HepG2 (cell line): ENCODE data around the gene CPAMD8. TPM values are rescaled to one million over a fixed set of nuclear protein-coding genes. Genes with fewer than 3 reads are reported as not detected.
A peak's percentile ranks its signal among the peaks of the same experiment; 100 is the strongest.

Experiments used
- ATAC-seq: fragments of 200-7000 bp; cut with Tn5 transposase; 3 replicates; pipeline ENCODE4 v1.9.1; 2020; ENCODE audit warnings: mild to moderate bottlenecking, moderate library complexity
- BruUV-seq: library from RNA; stranded (reverse); fragments of 400-500 nt; replicated peaks from 2 replicates; lab custom pipeline; 2021; lab: Mats Ljungman, UMichigan
- CTCF ChIA-PET: fragments of 300-600 bp; formaldehyde crosslinking; extraction: SDS; loops from one replicate; lab custom pipeline; 2021; ENCODE audit warnings: low total read pairs, inconsistent platforms, low intra/inter-chr PET ratio; lab: Yijun Ruan, JAX
- POLR2A ChIA-PET: fragments of 350-600 bp; sonication (Branson Sonifier 250); formaldehyde crosslinking; loops from one replicate; lab custom pipeline; 2020; ENCODE audit warnings: antibody characterized with exemption, inconsistent platforms; lab: Yijun Ruan, JAX
- DNase-seq: peaks from one replicate; pipeline ENCODE4 v3.0.0-alpha.2; 2015; ENCODE audit warnings: low spot score
- FAIRE-seq: peaks from 3 replicates; lab custom pipeline; 2011; peaks lifted over from hg19 to GRCh38; lab: Jason Lieb, UNC
- H2AFZ ChIP-seq: one replicate; pipeline ENCODE4 v1.6.1; 2011; ENCODE audit warnings: low read length, inconsistent platforms
- H3K27ac ChIP-seq: fragments of 300-600 bp; 3 replicates; pipeline ENCODE4 v1.8.0; 2011; ENCODE audit warnings: mixed run types, mild to moderate bottlenecking, mixed read lengths, low read length, inconsistent platforms; ENCODE audit not compliant: insufficient read depth; ENCODE audit errors: extremely low read length
- H3K27me3 ChIP-seq, 2 experiments: fragments of 200-600 bp in 1 of 2; 2 replicates in 1 of 2; 3 replicates in 1 of 2; pipeline versions ENCODE4 v1.6.0 to v1.8.0; 2011; ENCODE audit warnings: low read length in 2 of 2, mild to moderate bottlenecking in 2 of 2, moderate library complexity in 2 of 2, inconsistent platforms in 1 of 2; ENCODE audit not compliant: insufficient read depth in 2 of 2, control insufficient read depth in 1 of 2
- H3K36me3 ChIP-seq, 2 experiments: fragments of 200-600 bp in 1 of 2; replicated peaks in 1 of 2; 2 replicates in 1 of 2; 3 replicates in 1 of 2; pipeline versions ENCODE4 v1.5.1 to v1.8.0; 2011; ENCODE audit warnings: low read length in 2 of 2, inconsistent platforms in 1 of 2; ENCODE audit not compliant: insufficient read depth in 2 of 2, control insufficient read depth in 1 of 2
- H3K4me1 ChIP-seq: 2 replicates; pipeline ENCODE4 v1.5.1; 2012; ENCODE audit warnings: low read length, inconsistent platforms; ENCODE audit not compliant: insufficient read depth
- H3K4me2 ChIP-seq: 2 replicates; pipeline ENCODE4 v1.6.0; 2011; ENCODE audit warnings: low read depth, low read length, inconsistent platforms
- H3K4me3 ChIP-seq, 3 experiments: fragments of 200-600 bp in 1 of 3; sonication (generic), shearing (Covaris generic) in 1 of 3; replicated peaks in 1 of 3; 2 replicates each; pipeline ENCODE4 v1.5.1; 2011 to 2016; ENCODE audit warnings: low read length in 3 of 3, inconsistent platforms in 2 of 3, low read depth in 2 of 3, mild to moderate bottlenecking in 2 of 3, control low read depth in 1 of 3, mixed read lengths in 1 of 3; ENCODE audit not compliant: insufficient read depth in 1 of 3
- H3K79me2 ChIP-seq: one replicate; pipeline ENCODE4 v1.6.1; 2011; ENCODE audit warnings: low read length, inconsistent platforms; ENCODE audit not compliant: insufficient read depth
- H3K9ac ChIP-seq: 2 replicates; pipeline ENCODE4 v1.6.0; 2011; ENCODE audit warnings: mild to moderate bottlenecking, low read depth, low read length, inconsistent platforms; ENCODE audit not compliant: insufficient read depth
- H3K9me3 ChIP-seq: 2 replicates; pipeline ENCODE4 v1.5.1; 2012; ENCODE audit warnings: mild to moderate bottlenecking, low read length
- H4K20me1 ChIP-seq: 2 replicates; pipeline ENCODE4 v1.6.0; 2011; ENCODE audit warnings: inconsistent platforms, mild to moderate bottlenecking, low read length, moderate library complexity; ENCODE audit not compliant: insufficient read depth
- ATAD3A ChIP-seq: sonication (generic); formaldehyde crosslinking; IDR thresholded peaks from 2 replicates; pipeline ENCODE4 v1.4.0; 2020; ENCODE audit warnings: missing genetic modification reagents
- HIC2 ChIP-seq: sonication (generic); formaldehyde crosslinking; IDR thresholded peaks from 2 replicates; pipeline ENCODE4 v1.9.0; 2022; ENCODE audit warnings: low read depth, missing genetic modification reagents
- HNRNPLL ChIP-seq: fragments of 200-400 bp; formaldehyde crosslinking; IDR thresholded peaks from 2 replicates; pipeline ENCODE4 v1.6.1; 2017; ENCODE audit warnings: mild to moderate bottlenecking, low read depth, low read length; ENCODE audit not compliant: poor library complexity, severe bottlenecking
- KLF12 ChIP-seq: sonication (generic); formaldehyde crosslinking; IDR thresholded peaks from 2 replicates; pipeline ENCODE4 v1.4.0; 2020; ENCODE audit warnings: missing genetic modification reagents, borderline replicate concordance
- NCOA5 ChIP-seq: sonication (generic); formaldehyde crosslinking; IDR thresholded peaks from 2 replicates; pipeline ENCODE4 v1.4.0; 2020; ENCODE audit warnings: missing genetic modification reagents
- PITX1 ChIP-seq: sonication (generic); formaldehyde crosslinking; IDR thresholded peaks from 2 replicates; pipeline ENCODE4 v1.5.1; 2020; ENCODE audit warnings: mild to moderate bottlenecking, missing genetic modification reagents
- TCF7 ChIP-seq: sonication (generic); IDR thresholded peaks from 2 replicates; pipeline ENCODE4 v1.6.1; 2016; ENCODE audit warnings: antibody characterized with exemption, low read depth
- ZGPAT ChIP-seq: IDR thresholded peaks from 2 replicates; pipeline ENCODE4 v1.6.1; 2016; ENCODE audit warnings: mild to moderate bottlenecking
- ZNF839 ChIP-seq: sonication (generic); formaldehyde crosslinking; IDR thresholded peaks from 2 replicates; pipeline ENCODE4 v1.4.0; 2020; ENCODE audit warnings: missing genetic modification reagents, mild to moderate bottlenecking, borderline replicate concordance
- WGBS: methylation state at CpG from one replicate; pipeline ENCODE4 v1.1.6; 2017; ENCODE audit warnings: low lambda C conversion rate; 5-methylcytosine and 5-hydroxymethylcytosine counted together
- in situ Hi-C: cut with HindIII; loops from 2 replicates; pipeline ENCODE4 v1.10.0; 2017; ENCODE audit warnings: low pct_unique_long_range_greater_than_20kb; ENCODE audit not compliant: extremely low pct_ligation_motif_present
- intact Hi-C: fragments of 100-400 bp; cut with micrococcal nuclease; formaldehyde crosslinking; loops from one replicate; pipeline ENCODE4 v1.10.0; 2022; ENCODE audit not compliant: unreplicated experiment
- polyA plus RNA-seq, 8 experiments: library from polyadenylated mRNA; depleted of rRNA in 3 of 8; stranded (reverse) in 7 of 8; unstranded in 1 of 8; fragments of >200 nt; fragmentation: Illumina TruSeq in 4 of 8; extraction: Trizol in 4 of 8; gene quantifications; 2 replicates each; pipeline versions ENCODE4 v1.2.1 to v1.2.3, GENCODE V29; 2011 to 2016; ENCODE audit warnings: low read depth in 4 of 8, missing spikeins in 1 of 8, mixed read lengths in 1 of 8; ENCODE audit not compliant: insufficient read depth in 1 of 8
- total RNA-seq, 5 experiments: library from RNA; depleted of rRNA; stranded (reverse); fragments of >200 nt; fragmentation: Illumina TruSeq; extraction: Trizol; gene quantifications; 2 replicates each; pipeline ENCODE4 v1.2.3, GENCODE V29; 2016; ENCODE audit warnings: low read depth in 1 of 5
- TF ChIP-seq, protein P1 (sequence below): sonication (generic); formaldehyde crosslinking; IDR thresholded peaks from 2 replicates; pipeline ENCODE4 v1.8.1; 2023; ENCODE audit warnings: mild to moderate bottlenecking, missing genetic modification reagents, borderline replicate concordance
- TF ChIP-seq, protein P2 (sequence below): sonication (generic); formaldehyde crosslinking; IDR thresholded peaks from 2 replicates; pipeline ENCODE4 v1.5.0; 2020; ENCODE audit warnings: mild to moderate bottlenecking, missing genetic modification reagents, borderline replicate concordance

CPAMD8 gene
- total and polyA plus RNA-seq, 2 of the 13 experiments (the other 11 are each of a cell fraction or from before 2014, with no cell fraction given) = 0.29 to 0.34 TPM

DNA sequence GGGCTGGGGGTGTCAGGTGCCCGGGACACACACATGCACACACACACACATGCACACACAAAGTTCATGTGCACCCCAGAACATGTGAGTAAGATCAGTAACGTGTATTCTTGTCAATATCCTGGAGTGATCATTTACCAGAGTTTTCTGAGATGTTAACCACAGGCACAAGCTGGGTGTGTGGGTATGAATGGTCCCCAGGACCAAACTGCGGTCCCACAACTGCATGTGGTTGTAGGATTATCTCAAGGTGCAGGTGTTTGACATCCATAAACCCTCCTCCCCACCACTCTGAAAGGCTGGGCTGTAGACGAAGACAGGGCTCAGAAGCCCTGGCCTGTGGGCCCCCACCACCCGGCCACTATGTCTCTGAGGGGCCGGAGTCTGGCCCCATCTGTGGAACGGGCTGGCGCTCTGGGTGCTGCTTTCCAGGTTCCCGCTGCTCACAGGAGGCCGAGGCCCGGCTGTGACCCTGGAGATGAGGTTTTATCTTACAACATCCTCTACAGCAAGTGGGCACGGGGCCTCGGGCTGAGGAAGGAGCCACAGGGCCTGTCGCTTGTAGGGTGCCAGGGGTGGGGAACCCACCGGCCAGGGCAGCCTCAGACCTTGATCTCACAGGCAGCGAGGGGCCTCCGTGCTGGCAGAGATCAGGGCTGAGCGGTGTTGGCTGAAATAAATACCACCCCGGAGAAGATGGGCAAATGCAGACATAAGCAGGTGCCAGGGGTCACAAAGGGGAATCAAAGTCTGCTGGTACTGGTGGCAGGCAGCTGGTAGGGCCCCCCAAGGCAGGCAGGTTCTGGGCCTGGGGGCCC is 133.5 kb downstream of the CPAMD8 start:
- intact Hi-C loops (no loop called here), in situ Hi-C loops (no loop called here)
- ChIA-PET POLR2A (no interaction called here), CTCF (no interaction called here)
- no TSS peak for BruUV-seq
- no peak overlapping the region for H3K27ac ChIP-seq
- DNase-seq (no peak), FAIRE-seq (no peak), ATAC-seq (no peak)
- no peaks in the 10 kb centered on the region for H3K79me2 ChIP-seq
- H3K9me3 ChIP-seq = no peaks in the 10 kb centered on the region
- H3K27me3 ChIP-seq = peaks cover 4 to 42% of the 10 kb centered on the region in 2 experiments; a peak in 4 of 5 replicates
- H2AFZ ChIP-seq = no peak overlapping the region
- 21% methylated on average over 9 of the region's 19 CpGs for WGBS
- peaks cover 51% of the 10 kb centered on the region for H3K4me1 ChIP-seq
- H3K36me3 ChIP-seq = no peaks in the 10 kb centered on the region
- peak overlapping the region; percentile 77 for H3K4me2 ChIP-seq
- no peaks in the 10 kb centered on the region for H4K20me1 ChIP-seq
- H3K4me3 ChIP-seq = peak overlapping the region in 2 of 3 experiments; percentile 34 to 55; a peak in 3 of 6 replicates
- H3K9ac ChIP-seq = 0 out of 2 replicates have a peak overlapping the region, but pooled peaks have one; percentile 43
- TF ChIP-seq NCOA5 (CRISPR knock-in tag) (no peak), PITX1 (0 out of 2 replicates have a peak, but pooled peaks have one; percentile 23), HNRNPLL (peak; percentile 24), KLF12 (CRISPR knock-in tag) (no peak), ZGPAT (0 out of 2 replicates have a peak, but pooled peaks have one; percentile 19), HIC2 (CRISPR knock-in tag) (peak; percentile 36; the same call in 1 of the 2 replicates), TCF7 (no peak), ZNF839 (CRISPR knock-in tag) (0 out of 2 replicates have a peak, but pooled peaks have one; percentile 13), ATAD3A (CRISPR knock-in tag) (no peak)
- TF ChIP-seq, protein P1, sequence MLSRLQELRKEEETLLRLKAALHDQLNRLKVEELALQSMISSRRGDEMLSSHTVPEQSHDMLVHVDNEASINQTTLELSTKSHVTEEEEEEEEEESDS (CRISPR knock-in tag) = no peak
- TF ChIP-seq, protein P2, sequence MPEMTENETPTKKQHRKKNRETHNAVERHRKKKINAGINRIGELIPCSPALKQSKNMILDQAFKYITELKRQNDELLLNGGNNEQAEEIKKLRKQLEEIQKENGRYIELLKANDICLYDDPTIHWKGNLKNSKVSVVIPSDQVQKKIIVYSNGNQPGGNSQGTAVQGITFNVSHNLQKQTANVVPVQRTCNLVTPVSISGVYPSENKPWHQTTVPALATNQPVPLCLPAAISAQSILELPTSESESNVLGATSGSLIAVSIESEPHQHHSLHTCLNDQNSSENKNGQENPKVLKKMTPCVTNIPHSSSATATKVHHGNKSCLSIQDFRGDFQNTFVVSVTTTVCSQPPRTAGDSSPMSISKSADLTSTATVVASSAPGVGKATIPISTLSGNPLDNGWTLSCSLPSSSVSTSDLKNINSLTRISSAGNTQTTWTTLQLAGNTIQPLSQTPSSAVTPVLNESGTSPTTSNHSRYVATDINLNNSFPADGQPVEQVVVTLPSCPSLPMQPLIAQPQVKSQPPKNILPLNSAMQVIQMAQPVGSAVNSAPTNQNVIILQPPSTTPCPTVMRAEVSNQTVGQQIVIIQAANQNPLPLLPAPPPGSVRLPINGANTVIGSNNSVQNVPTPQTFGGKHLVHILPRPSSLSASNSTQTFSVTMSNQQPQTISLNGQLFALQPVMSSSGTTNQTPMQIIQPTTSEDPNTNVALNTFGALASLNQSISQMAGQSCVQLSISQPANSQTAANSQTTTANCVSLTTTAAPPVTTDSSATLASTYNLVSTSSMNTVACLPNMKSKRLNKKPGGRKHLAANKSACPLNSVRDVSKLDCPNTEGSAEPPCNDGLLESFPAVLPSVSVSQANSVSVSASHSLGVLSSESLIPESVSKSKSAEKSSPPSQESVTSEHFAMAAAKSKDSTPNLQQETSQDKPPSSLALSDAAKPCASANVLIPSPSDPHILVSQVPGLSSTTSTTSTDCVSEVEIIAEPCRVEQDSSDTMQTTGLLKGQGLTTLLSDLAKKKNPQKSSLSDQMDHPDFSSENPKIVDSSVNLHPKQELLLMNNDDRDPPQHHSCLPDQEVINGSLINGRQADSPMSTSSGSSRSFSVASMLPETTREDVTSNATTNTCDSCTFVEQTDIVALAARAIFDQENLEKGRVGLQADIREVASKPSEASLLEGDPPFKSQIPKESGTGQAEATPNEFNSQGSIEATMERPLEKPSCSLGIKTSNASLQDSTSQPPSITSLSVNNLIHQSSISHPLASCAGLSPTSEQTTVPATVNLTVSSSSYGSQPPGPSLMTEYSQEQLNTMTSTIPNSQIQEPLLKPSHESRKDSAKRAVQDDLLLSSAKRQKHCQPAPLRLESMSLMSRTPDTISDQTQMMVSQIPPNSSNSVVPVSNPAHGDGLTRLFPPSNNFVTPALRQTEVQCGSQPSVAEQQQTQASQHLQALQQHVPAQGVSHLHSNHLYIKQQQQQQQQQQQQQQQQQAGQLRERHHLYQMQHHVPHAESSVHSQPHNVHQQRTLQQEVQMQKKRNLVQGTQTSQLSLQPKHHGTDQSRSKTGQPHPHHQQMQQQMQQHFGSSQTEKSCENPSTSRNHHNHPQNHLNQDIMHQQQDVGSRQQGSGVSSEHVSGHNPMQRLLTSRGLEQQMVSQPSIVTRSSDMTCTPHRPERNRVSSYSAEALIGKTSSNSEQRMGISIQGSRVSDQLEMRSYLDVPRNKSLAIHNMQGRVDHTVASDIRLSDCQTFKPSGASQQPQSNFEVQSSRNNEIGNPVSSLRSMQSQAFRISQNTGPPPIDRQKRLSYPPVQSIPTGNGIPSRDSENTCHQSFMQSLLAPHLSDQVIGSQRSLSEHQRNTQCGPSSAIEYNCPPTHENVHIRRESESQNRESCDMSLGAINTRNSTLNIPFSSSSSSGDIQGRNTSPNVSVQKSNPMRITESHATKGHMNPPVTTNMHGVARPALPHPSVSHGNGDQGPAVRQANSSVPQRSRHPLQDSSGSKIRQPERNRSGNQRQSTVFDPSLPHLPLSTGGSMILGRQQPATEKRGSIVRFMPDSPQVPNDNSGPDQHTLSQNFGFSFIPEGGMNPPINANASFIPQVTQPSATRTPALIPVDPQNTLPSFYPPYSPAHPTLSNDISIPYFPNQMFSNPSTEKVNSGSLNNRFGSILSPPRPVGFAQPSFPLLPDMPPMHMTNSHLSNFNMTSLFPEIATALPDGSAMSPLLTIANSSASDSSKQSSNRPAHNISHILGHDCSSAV (CRISPR knock-in tag) = no peak
